ENCODE results near the gene RNF133. TPM values are rescaled to one million over a fixed set of nuclear protein-coding genes. Genes with fewer than 3 reads are reported as not detected.

The RNF133 gene
- total RNA-seq, 6 experiments from 2014 or later, result not detected

GRCh38 chr7:122717356-122718089 lies 18.6 kb upstream of the RNF133 start:
- Mint-ChIP-seq H3K4me3 (no peak overlapping the region), H3K27ac (no peak overlapping the region), H3K9me3 (peaks cover 18% of the 10 kb centered on the region), H3K4me1 (ENCODE audit: low read depth) (no peaks in the 10 kb centered on the region), H3K36me3 (ENCODE audit: low read depth) (no peaks in the 10 kb centered on the region), H3K27me3 (ENCODE audit: insufficient read depth) (no peaks in the 10 kb centered on the region)
- DNase-seq, result no peak
- no peak for TF ChIP-seq CTCF (IDR thresholded peaks at IDR 0.05)

- no peak overlapping the region for H3K4me3 Mint-ChIP-seq
- H3K36me3 Mint-ChIP-seq (ENCODE audit: low read depth), result no peaks in the 10 kb centered on the region
- no peaks in the 10 kb centered on the region for H3K4me1 Mint-ChIP-seq (ENCODE audit: low read depth)
- DNase-seq, result no peak
- TF ChIP-seq CTCF (IDR thresholded peaks at IDR 0.05), result no peak
- no peak overlapping the region for H3K27ac Mint-ChIP-seq
- H3K27me3 Mint-ChIP-seq (ENCODE audit: insufficient read depth), result no peaks in the 10 kb centered on the region
- H3K9me3 Mint-ChIP-seq, result peaks cover 16% of the 10 kb centered on the region
Observed at GRCh38 chr7:122715183-122715582, 16.3 kb upstream of the RNF133 start.

GRCh38 chr7:122710916-122711315 lies 12.0 kb upstream of the RNF133 start:
- Mint-ChIP-seq H3K36me3 (ENCODE audit: low read depth) (no peaks in the 10 kb centered on the region), H3K27me3 (ENCODE audit: insufficient read depth) (no peaks in the 10 kb centered on the region), H3K4me3 (no peak overlapping the region), H3K9me3 (peaks cover 5% of the 10 kb centered on the region), H3K4me1 (ENCODE audit: low read depth) (no peaks in the 10 kb centered on the region), H3K27ac (no peak overlapping the region)
- no peak for TF ChIP-seq CTCF (IDR thresholded peaks at IDR 0.05)
- DNase-seq, result no peak

GRCh38 chr7:122709930-122710646 lies 11.2 kb upstream of the RNF133 start:
- H3K4me3 Mint-ChIP-seq, result no peak overlapping the region
- H3K9me3 Mint-ChIP-seq, result peaks cover 5% of the 10 kb centered on the region
- TF ChIP-seq CTCF (IDR thresholded peaks at IDR 0.05), result no peak

GRCh38 chr7:122706836-122707235 lies 7.9 kb upstream of the RNF133 start:
- Mint-ChIP-seq H3K27me3 (ENCODE audit: insufficient read depth) (no peaks in the 10 kb centered on the region), H3K4me3 (no peak overlapping the region), H3K36me3 (ENCODE audit: low read depth) (no peaks in the 10 kb centered on the region), H3K27ac (no peak overlapping the region), H3K9me3 (peaks cover 13% of the 10 kb centered on the region), H3K4me1 (ENCODE audit: low read depth) (no peaks in the 10 kb centered on the region)
- DNase-seq, result no peak
- no peak for TF ChIP-seq CTCF (IDR thresholded peaks at IDR 0.05)

More at GRCh38 chr7:122709930-122710646, 11.2 kb upstream of the RNF133 start:
- no peaks in the 10 kb centered on the region for H3K4me1 Mint-ChIP-seq (ENCODE audit: low read depth)
- no peak overlapping the region for H3K27ac Mint-ChIP-seq
- no peaks in the 10 kb centered on the region for H3K27me3 Mint-ChIP-seq (ENCODE audit: insufficient read depth)
- H3K36me3 Mint-ChIP-seq (ENCODE audit: low read depth), result no peaks in the 10 kb centered on the region
- no peak for DNase-seq

Measured in HFFc6 (cell line).